Measurements from ENCODE around the gene CREB3L2.

The CREB3L2 gene

DNA sequence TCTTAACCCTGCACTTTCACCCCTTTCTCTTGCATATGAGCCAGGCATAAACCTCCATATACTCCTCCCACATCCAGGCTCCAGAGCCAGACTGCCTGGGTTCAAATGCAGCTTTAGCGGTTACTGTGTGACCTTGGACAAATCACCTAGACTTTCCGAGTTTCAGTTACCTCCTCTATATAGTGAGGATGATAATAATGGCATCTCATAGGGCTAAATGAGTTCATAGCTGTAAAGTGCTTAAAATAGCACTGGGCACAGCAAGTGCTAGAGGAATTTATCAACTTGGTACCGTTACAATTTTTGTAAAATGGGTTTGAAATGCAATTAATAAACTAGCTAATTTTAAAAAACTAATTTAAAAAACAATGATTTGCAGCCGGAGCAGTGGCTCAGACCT, 101.7 kb downstream of the CREB3L2 start:
- no peaks in the 10 kb centered on the region for H3K9me3 ChIP-seq (ENCODE audit: control extremely low read depth in 1 of 5, control insufficient read depth in 4 of 5, insufficient read depth in 2 of 5, low read depth in 1 of 5, low read length in 4 of 5)
- no peak overlapping the region for H3K4me3 ChIP-seq (ENCODE audit: control insufficient read depth in 1 of 7, extremely low read depth in 1 of 7, insufficient read depth in 4 of 7, low read depth in 2 of 7, low read length in 6 of 7)
- H3K27me3 ChIP-seq (replicated peaks in 2 of 5; ENCODE audit: control insufficient read depth in 4 of 5, insufficient read depth in 5 of 5, low read length in 4 of 5), result no peaks in the 10 kb centered on the region
- DNase-seq, result no peak
- H3K4me1 ChIP-seq (ENCODE audit: control extremely low read depth in 1 of 4, control insufficient read depth in 4 of 4, insufficient read depth in 4 of 4, low read length in 3 of 4), result peaks cover 5 to 16% (median 9%) of the 10 kb centered on the region in 4 experiments
- WGBS (ENCODE audit: insufficient coverage), result 100% methylated on average over 1 of the region's 4 CpGs
- H3K36me3 ChIP-seq (ENCODE audit: control insufficient read depth in 4 of 4, insufficient read depth in 4 of 4, low read length in 3 of 4), result peaks cover 5 to 56% (median 30%) of the 10 kb centered on the region in 4 experiments
- no peak overlapping the region for H3K27ac ChIP-seq (ENCODE audit: insufficient read depth in 1 of 2, low read depth in 1 of 2, low read length in 2 of 2, poor library complexity in 1 of 2, severe bottlenecking in 2 of 2)
- ChIA-PET POLR2A (no interaction called here), CTCF (interaction anchor here (0.8 to 18.9 kb wide), 10 partner anchors 20 to 294 kb away, joined by 3 to 408 read pairs (median 6); partner anchors contain the start of gene CREB3L2)

DNA sequence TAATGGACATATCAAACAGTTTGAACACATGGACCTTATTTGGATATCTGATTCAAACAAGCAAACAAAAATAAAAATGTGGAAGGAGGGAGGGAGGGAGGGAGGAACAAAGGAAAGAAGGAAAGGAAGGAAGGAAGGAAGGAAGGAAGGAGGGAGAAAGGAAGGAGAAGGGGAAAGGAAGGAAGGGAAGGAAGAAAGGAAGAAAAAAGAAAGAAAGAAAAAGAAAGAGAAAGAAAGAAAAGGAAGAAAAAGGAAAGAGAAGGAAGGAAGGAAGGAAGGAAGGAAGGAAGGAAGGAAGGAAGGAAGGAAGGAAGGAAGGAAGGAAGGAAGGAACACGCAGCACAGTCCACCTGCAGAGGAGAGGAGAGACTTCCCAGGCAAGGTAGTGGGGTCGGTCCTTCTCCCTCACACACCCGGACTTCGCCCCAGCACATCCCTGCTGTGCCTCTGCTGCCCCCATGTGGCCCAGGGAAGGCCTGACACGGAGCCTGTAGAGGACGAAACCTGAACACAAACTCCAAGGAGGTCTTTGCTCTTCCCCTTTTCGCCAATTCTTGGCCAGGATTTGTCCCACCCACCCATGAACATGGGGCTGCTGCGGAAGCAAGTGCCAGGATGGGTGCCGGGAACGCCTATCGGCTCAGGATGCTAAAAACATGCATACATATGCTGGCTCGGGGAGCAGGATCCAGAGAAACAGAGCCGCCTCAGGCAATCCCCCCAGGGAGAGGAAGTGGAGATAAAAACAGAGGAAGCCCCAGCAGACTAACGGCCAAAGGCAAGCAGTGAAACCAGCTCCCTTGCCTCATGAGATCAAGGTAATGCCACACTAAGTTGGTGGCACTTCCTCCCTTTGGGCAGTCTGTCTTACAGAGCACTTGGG, 102.8 kb downstream of the CREB3L2 start:
- Histone ChIP-seq H3K9me3 (ENCODE audit: control extremely low read depth in 1 of 5, control insufficient read depth in 4 of 5, insufficient read depth in 2 of 5, low read depth in 1 of 5, low read length in 4 of 5) (no peaks in the 10 kb centered on the region), H3K4me3 (ENCODE audit: control insufficient read depth in 1 of 7, extremely low read depth in 1 of 7, insufficient read depth in 4 of 7, low read depth in 2 of 7, low read length in 6 of 7) (peak overlapping the region in 6 of 7 experiments; percentile 35 to 70 (median 56)), H3K4me1 (ENCODE audit: control extremely low read depth in 1 of 4, control insufficient read depth in 4 of 4, insufficient read depth in 4 of 4, low read length in 3 of 4) (peaks cover 5 to 16% (median 9%) of the 10 kb centered on the region in 4 experiments), H3K36me3 (ENCODE audit: control insufficient read depth in 4 of 4, insufficient read depth in 4 of 4, low read length in 3 of 4) (peaks cover 5 to 64% (median 38%) of the 10 kb centered on the region in 4 experiments), H3K27me3 (replicated peaks in 2 of 5; ENCODE audit: control insufficient read depth in 4 of 5, insufficient read depth in 5 of 5, low read length in 4 of 5) (no peaks in the 10 kb centered on the region), H3K27ac (ENCODE audit: insufficient read depth in 1 of 2, low read depth in 1 of 2, low read length in 2 of 2, poor library complexity in 1 of 2, severe bottlenecking in 2 of 2) (peak overlapping the region in 1 of 2 experiments; percentile 69)
- peak; percentile 82 to 93 (median 92) for DNase-seq
- ChIA-PET CTCF (interaction anchor here (0.8 to 18.9 kb wide), 10 partner anchors 14 to 273 kb away, joined by 3 to 408 read pairs (median 5); partner anchors contain the start of gene CREB3L2), POLR2A (no interaction called here)
- WGBS (ENCODE audit: insufficient coverage), result 0% methylated on average over 12 of the region's 14 CpGs

DNA sequence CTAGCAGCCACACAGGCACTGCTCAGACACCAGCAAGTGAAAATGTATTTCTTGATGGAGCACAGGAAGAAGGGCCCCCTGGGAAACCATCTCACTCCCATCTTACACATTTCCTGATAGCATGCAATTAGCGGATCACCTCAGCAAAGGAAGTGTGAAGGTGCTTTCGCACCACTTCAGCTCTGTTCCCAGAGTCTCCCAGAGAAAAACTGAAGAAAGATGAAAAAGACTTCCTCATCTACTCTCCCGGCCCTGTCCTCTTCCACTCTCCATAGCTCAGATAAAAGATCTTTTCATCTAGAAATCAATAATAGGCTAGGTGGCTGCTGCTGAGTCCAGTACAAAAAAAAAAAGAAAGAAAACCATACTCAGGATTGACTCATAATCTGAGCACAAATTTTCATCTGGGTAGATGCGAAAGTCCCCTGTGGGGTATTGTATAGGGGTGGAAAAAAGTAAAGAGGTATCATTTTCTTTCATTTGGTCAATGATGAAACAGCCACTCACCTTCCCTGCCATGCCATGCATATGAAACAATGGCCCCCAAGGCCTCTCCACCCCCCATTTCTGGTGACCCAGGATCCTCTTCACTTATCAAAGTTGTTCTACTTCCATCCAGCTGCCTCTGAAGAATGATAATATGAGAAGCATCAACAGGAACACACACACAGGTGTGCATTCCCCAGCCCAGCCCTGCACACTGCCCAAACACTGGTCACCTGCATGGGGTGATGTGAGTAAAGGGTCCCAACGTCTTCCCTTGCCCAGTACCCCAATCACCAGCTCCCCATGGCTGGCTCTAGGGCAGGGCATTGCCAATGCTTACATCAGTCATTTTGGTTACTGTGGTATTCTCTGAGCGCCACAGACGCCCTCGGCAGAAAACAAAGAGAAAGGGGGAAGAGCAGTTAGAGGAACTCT, 106.3 kb downstream of the CREB3L2 start:
- peaks cover 4 to 60% (median 45%) of the 10 kb centered on the region in 4 experiments for H3K36me3 ChIP-seq (ENCODE audit: control insufficient read depth in 4 of 4, insufficient read depth in 4 of 4, low read length in 3 of 4)
- H3K4me1 ChIP-seq (ENCODE audit: control extremely low read depth in 1 of 4, control insufficient read depth in 4 of 4, insufficient read depth in 4 of 4, low read length in 3 of 4), result peaks cover 5 to 13% (median 8%) of the 10 kb centered on the region in 4 experiments
- H3K27ac ChIP-seq (ENCODE audit: insufficient read depth in 1 of 2, low read depth in 1 of 2, low read length in 2 of 2, poor library complexity in 1 of 2, severe bottlenecking in 2 of 2), result no peak overlapping the region
- no peak for DNase-seq
- no peaks in the 10 kb centered on the region for H3K9me3 ChIP-seq (ENCODE audit: control extremely low read depth in 1 of 5, control insufficient read depth in 4 of 5, insufficient read depth in 2 of 5, low read depth in 1 of 5, low read length in 4 of 5)
- no CpG with 5 or more reads among the region's 8 CpGs for whole genome bisulfite sequencing (ENCODE audit: insufficient coverage)
- no peak overlapping the region for H3K4me3 ChIP-seq (ENCODE audit: control insufficient read depth in 1 of 7, extremely low read depth in 1 of 7, insufficient read depth in 4 of 7, low read depth in 2 of 7, low read length in 6 of 7)
- CTCF ChIA-PET, result interaction anchor here (0.9 to 2.8 kb wide), 3 partner anchors 8 to 114 kb away, joined by 4 to 7 read pairs (median 4); partner anchors contain the start of gene CREB3L2
- POLR2A ChIA-PET, result no interaction called here
- no peaks in the 10 kb centered on the region for H3K27me3 ChIP-seq (replicated peaks in 2 of 5; ENCODE audit: control insufficient read depth in 4 of 5, insufficient read depth in 5 of 5, low read length in 4 of 5)

DNA sequence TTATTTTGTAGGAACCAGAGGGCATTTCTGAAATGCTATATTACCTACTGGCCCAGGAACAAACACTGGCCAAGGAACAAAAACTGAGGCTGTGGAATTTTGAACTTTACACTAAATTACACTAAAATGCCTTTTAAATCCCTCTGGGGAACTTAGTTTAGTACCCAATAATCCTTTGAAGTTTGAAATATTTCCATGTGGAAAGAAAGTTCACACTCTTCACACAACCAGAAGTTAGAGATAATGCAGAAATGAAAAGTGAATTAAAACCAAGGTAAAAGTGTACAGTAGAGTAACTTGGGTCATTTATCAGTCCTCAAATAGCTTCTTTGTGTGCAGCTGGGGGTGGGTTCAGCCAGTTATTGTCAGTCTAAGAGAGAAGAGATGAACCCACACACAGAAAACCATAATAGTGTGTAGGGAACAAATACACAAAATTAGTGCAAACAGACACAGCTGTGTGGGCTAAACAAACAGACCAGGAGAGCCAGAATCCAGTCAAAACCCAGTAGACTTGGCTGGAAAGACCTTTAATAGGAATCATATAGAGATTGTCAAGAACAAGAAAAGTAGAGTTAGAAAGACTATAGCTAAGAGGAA, 108.6 kb downstream of the CREB3L2 start:
- Histone ChIP-seq H3K36me3 (ENCODE audit: control insufficient read depth in 4 of 4, insufficient read depth in 4 of 4, low read length in 3 of 4) (peaks cover 8 to 69% (median 47%) of the 10 kb centered on the region in 4 experiments), H3K27ac (ENCODE audit: insufficient read depth in 1 of 2, low read depth in 1 of 2, low read length in 2 of 2, poor library complexity in 1 of 2, severe bottlenecking in 2 of 2) (no peak overlapping the region), H3K27me3 (replicated peaks in 2 of 5; ENCODE audit: control insufficient read depth in 4 of 5, insufficient read depth in 5 of 5, low read length in 4 of 5) (no peaks in the 10 kb centered on the region), H3K4me3 (ENCODE audit: control insufficient read depth in 1 of 7, extremely low read depth in 1 of 7, insufficient read depth in 4 of 7, low read depth in 2 of 7, low read length in 6 of 7) (no peak overlapping the region), H3K4me1 (ENCODE audit: control extremely low read depth in 1 of 4, control insufficient read depth in 4 of 4, insufficient read depth in 4 of 4, low read length in 3 of 4) (peaks cover 0 to 7% (median 2%) of the 10 kb centered on the region in 4 experiments), H3K9me3 (ENCODE audit: control extremely low read depth in 1 of 5, control insufficient read depth in 4 of 5, insufficient read depth in 2 of 5, low read depth in 1 of 5, low read length in 4 of 5) (no peaks in the 10 kb centered on the region)
- ChIA-PET CTCF (interaction anchor here (0.7 to 2.8 kb wide), 5 partner anchors 10 to 238 kb away, joined by 3 to 7 read pairs (median 3); no protein-coding TSS in a partner anchor), POLR2A (interaction anchor here (0.6 kb wide), 1 partner anchor 41 kb away, joined by 3 read pairs; no protein-coding TSS in a partner anchor)
- no peak for DNase-seq

DNA sequence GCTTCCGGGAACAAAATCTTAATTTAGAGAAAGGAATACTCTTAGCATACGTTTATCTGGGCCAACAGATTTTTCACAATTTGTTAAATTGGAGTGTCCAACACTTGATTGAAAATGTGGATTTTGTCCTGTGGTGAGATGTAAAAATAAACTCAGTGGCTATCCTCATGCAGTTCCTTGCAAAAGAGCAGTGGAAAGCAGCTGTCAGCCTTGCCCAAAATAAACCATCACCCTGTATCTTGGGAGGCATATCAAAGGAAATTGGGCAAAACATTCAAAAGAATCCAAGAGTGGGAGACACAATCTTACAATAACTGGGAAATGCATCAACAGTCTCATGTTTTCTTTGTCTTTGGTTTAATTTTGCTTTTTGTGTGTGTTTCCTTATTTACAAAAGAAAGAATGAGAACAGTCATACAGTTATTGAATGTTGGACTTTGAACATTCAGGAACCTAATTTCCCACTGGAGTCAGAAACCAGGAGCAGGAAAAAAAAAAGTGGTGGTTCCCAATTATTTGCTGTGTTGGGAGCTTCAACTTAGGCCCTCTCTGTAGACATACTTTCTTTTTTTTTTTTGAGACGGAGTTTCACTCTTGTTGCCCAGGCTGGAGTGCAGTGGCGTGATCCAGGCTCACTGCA, 110.8 kb downstream of the CREB3L2 start:
- Histone ChIP-seq H3K4me1 (ENCODE audit: control extremely low read depth in 1 of 4, control insufficient read depth in 4 of 4, insufficient read depth in 4 of 4, low read length in 3 of 4) (peaks cover 0 to 7% (median 2%) of the 10 kb centered on the region in 4 experiments), H3K27me3 (replicated peaks in 2 of 5; ENCODE audit: control insufficient read depth in 4 of 5, insufficient read depth in 5 of 5, low read length in 4 of 5) (no peaks in the 10 kb centered on the region), H3K27ac (ENCODE audit: insufficient read depth in 1 of 2, low read depth in 1 of 2, low read length in 2 of 2, poor library complexity in 1 of 2, severe bottlenecking in 2 of 2) (no peak overlapping the region), H3K4me3 (ENCODE audit: control insufficient read depth in 1 of 7, extremely low read depth in 1 of 7, insufficient read depth in 4 of 7, low read depth in 2 of 7, low read length in 6 of 7) (no peak overlapping the region), H3K36me3 (ENCODE audit: control insufficient read depth in 4 of 4, insufficient read depth in 4 of 4, low read length in 3 of 4) (peaks cover 8 to 62% (median 45%) of the 10 kb centered on the region in 4 experiments), H3K9me3 (ENCODE audit: control extremely low read depth in 1 of 5, control insufficient read depth in 4 of 5, insufficient read depth in 2 of 5, low read depth in 1 of 5, low read length in 4 of 5) (no peaks in the 10 kb centered on the region)
- WGBS (ENCODE audit: insufficient coverage), result 95% methylated on average over 2 of the region's 4 CpGs
- POLR2A ChIA-PET, result interaction anchor here (0.6 kb wide), 1 partner anchor 72 kb away, joined by 5 read pairs; no protein-coding TSS in a partner anchor
- CTCF ChIA-PET, result interaction anchor here (1.0 kb wide), 1 partner anchor 13 kb away, joined by 4 read pairs; no protein-coding TSS in a partner anchor
- DNase-seq, result no peak

DNA sequence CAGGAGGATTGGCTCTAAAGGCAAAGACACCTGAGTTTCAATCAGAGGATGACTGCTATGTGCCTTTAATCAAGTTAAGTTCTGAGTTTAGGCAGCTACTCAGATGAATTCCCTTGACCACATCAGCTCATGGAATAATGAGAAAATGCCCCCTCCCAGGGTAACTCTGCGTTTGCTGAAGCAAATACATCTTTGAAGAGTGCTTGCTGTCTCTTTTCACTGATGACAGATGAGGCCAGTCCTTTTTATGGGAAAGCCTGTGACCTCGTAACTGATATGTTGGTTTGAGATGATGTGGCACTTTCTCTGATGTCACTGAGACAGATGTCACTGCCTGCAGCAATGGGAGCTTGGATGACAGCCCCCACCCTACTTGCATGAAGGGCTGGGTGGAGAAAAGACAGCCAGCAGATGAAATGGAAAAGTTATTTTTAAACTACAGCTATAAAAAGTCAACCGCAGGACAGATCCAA, 111.4 kb downstream of the CREB3L2 start:
- CTCF ChIA-PET, result interaction anchor here (1.0 to 1.1 kb wide), 2 partner anchors 14 to 235 kb away, joined by 3 to 4 read pairs; no protein-coding TSS in a partner anchor
- DNase-seq, result no peak
- 73% methylated on average over 2 of the region's 3 CpGs for WGBS (ENCODE audit: insufficient coverage)

More for the DNA sequence above, 111.4 kb downstream of the CREB3L2 start:
- POLR2A ChIA-PET, result no interaction called here
- Histone ChIP-seq H3K9me3 (ENCODE audit: control extremely low read depth in 1 of 5, control insufficient read depth in 4 of 5, insufficient read depth in 2 of 5, low read depth in 1 of 5, low read length in 4 of 5) (no peaks in the 10 kb centered on the region), H3K36me3 (ENCODE audit: control insufficient read depth in 4 of 4, insufficient read depth in 4 of 4, low read length in 3 of 4) (peaks cover 8 to 60% (median 45%) of the 10 kb centered on the region in 4 experiments), H3K4me1 (ENCODE audit: control extremely low read depth in 1 of 4, control insufficient read depth in 4 of 4, insufficient read depth in 4 of 4, low read length in 3 of 4) (peaks cover 0 to 7% (median 2%) of the 10 kb centered on the region in 4 experiments), H3K27ac (ENCODE audit: insufficient read depth in 1 of 2, low read depth in 1 of 2, low read length in 2 of 2, poor library complexity in 1 of 2, severe bottlenecking in 2 of 2) (no peak overlapping the region), H3K4me3 (ENCODE audit: control insufficient read depth in 1 of 7, extremely low read depth in 1 of 7, insufficient read depth in 4 of 7, low read depth in 2 of 7, low read length in 6 of 7) (no peak overlapping the region), H3K27me3 (replicated peaks in 2 of 5; ENCODE audit: control insufficient read depth in 4 of 5, insufficient read depth in 5 of 5, low read length in 4 of 5) (no peaks in the 10 kb centered on the region)
